ENCODE data around the gene TLX1.
A peak's percentile ranks its signal among the peaks of the same experiment; 100 is the strongest.

The TLX1 gene

DNA sequence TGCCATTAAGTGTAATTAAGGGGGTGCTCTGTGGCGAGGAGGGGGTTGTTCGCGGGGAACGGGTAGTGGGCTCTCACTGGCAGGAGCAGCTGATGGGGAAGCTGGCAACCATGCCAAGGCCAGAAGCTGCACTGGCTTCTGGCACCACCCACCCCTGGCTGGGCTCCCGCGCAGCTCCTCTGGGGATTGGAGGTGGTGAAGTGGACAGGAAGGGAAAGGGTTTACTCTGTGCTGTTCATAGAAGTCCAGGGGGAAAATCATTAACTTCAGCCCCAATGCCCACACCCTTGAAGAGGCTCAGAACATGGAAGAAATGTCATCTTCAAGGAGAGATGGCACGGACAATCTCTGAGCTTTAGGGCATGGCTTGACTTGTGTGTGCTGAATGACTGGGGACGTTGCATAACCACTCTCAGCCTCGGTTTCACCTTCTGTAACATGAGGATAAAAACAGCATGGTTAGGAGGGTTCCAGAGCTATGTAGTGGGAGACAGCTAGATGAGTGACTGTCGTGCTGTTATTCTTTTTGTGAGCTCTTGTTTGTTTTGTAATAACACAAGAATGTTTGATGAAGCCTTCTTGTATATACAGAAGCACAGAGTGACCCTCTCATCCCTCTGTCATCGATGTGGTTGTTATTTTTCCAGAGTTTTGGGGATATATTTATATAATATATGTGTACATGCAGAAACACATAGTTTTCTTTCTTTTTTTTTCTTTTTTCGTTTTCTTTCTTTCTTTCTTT is 39.4 kb upstream of the TLX1 start:
- H3K27ac ChIP-seq: peak overlapping the region; percentile 73
- TF ChIP-seq, protein P1, sequence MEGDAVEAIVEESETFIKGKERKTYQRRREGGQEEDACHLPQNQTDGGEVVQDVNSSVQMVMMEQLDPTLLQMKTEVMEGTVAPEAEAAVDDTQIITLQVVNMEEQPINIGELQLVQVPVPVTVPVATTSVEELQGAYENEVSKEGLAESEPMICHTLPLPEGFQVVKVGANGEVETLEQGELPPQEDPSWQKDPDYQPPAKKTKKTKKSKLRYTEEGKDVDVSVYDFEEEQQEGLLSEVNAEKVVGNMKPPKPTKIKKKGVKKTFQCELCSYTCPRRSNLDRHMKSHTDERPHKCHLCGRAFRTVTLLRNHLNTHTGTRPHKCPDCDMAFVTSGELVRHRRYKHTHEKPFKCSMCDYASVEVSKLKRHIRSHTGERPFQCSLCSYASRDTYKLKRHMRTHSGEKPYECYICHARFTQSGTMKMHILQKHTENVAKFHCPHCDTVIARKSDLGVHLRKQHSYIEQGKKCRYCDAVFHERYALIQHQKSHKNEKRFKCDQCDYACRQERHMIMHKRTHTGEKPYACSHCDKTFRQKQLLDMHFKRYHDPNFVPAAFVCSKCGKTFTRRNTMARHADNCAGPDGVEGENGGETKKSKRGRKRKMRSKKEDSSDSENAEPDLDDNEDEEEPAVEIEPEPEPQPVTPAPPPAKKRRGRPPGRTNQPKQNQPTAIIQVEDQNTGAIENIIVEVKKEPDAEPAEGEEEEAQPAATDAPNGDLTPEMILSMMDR (conservative IDR thresholded peaks at IDR 0.05): no peak

DNA sequence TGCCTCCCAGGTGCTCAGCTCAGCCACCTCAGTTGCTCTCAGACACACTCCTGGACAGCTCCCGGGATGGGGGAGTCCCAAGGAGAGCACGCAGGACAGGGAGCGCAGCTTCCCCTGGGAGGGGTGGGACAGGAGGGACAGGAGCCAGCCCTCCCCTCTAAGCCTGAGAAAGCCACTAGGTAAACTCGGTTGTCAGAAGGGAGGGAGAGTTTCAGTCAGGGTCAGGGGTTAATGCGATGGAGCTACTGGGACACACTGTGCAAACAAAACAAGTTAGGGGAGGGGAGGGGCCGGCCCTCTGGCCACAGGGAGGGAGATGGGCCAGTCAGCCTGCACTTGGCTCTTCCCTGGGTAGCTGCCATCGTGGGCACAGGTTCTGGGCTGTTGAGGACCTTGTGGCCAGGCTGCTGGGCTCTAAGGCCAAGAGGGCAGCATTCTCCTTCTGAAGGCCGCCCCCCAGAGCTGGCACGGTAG is 38.2 kb upstream of the TLX1 start:
- TF ChIP-seq, protein P1 (conservative IDR thresholded peaks at IDR 0.05): no peak
- H3K27ac ChIP-seq: peak overlapping the region; percentile 73

GRCh38 chr10:101094121-101094879 is 36.8 kb upstream of the TLX1 start:
- H3K27ac ChIP-seq: peak overlapping the region; percentile 73; the same call in 1 of the 2 replicates
- TF ChIP-seq, protein P1 (conservative IDR thresholded peaks at IDR 0.05): no peak

DNA sequence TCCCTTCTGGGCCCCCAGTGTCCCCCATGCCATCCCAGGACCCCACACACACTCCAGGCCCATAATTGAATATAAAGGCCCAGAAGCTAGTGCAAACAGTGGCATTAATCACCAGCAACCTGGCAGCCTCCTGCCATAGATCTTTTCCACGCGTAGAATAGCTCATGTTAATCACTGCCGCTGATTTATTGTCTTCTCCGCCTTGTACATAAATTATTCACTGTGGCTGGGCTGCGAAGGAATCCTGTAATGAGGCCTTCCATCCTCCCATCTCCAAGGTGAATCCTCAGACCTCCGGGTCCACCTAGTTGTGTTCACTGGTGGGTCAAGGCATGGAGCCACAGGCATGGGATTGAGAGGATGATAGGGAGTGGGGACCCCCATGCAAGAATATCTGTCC is 36.1 kb upstream of the TLX1 start:
- peak overlapping the region; percentile 63 for H3K27ac ChIP-seq
- TF ChIP-seq, protein P1 (conservative IDR thresholded peaks at IDR 0.05): no peak

DNA sequence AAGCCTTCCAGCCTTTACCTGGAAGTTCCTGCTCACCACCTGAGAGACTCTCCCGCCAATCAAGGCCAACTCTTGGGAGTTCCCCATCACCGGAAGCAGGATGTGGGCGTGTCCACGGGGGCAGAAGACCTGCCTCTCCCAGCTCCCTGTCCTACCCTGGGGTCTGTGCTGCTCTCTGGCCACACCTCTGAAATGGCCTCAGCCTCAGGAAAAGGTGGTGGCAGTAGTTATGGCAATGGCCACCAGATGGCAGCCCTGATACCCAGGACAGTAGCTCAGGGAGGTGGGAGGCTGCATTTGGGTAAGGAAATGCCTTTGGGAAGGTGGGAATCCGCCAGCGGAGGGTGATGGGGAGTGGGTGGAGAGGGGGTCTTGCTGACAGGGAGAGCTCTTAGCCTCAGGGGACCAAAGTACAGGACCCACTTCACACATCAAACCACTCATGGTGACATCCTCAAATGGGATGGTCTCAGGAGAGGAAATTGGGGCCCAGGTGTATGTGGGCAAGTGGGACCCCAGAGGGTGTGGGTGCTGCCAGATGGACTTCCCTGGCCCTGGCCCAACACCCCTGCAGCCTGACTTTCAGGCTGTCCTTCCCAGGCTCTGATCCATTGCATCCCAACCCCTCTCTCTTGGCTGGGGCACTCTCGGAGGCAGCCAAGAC is 35.4 kb upstream of the TLX1 start:
- peak overlapping the region; percentile 63 for H3K27ac ChIP-seq
- TF ChIP-seq, protein P1 (conservative IDR thresholded peaks at IDR 0.05): peak; percentile 91

- TF ChIP-seq, protein P1 (conservative IDR thresholded peaks at IDR 0.05): no peak
- no peak overlapping the region for H3K27ac ChIP-seq
Measured at GRCh38 chr10:101096378-101096777, 34.7 kb upstream of the TLX1 start.

DNA sequence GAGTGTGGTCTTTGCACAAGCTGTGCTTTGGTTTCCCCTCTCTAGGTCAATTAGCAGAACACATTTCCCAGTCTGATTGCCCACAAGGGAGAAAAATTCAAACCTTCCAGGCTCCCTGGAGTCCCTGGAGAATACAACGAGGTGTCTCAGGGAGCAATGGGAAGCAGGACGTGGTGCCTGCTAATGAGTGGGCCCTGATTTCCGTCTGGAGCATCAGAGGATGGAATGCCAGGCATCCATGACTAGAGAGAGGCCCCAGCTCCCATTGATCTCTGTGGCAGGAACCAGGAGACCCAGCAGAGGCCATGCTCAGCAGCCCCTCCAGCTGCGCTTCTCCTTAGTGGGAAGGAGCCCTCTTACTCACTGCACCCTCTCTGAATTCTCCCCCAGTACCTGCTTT is 33.2 kb upstream of the TLX1 start:
- TF ChIP-seq, protein P1 (conservative IDR thresholded peaks at IDR 0.05): no peak
- no peak overlapping the region for H3K27ac ChIP-seq
